Measurements from ENCODE around the gene REM2. TPM values are rescaled to one million over a fixed set of nuclear protein-coding genes. Genes with fewer than 3 reads are reported as not detected.

REM2 gene
- total RNA-seq, 1 experiment from 2014 or later = 0.18 TPM

- H3F3A ChIP-seq (ENCODE audit: low read length, unreplicated experiment) = no peaks in the 10 kb centered on the region
- H3K4me1 ChIP-seq (ENCODE audit: insufficient read depth, low read length) = peaks cover 14% of the 10 kb centered on the region; the same call in 1 of the 2 replicates
- no peak overlapping the region for H3K4me3 ChIP-seq (ENCODE audit: low read length)
- H3K79me2 ChIP-seq (ENCODE audit: low read length) = peaks cover 5% of the 10 kb centered on the region; the same call in 1 of the 2 replicates
- H2AFZ ChIP-seq (ENCODE audit: low read length) = no peak overlapping the region
- TF ChIP-seq EZH2phosphoT487 (IDR thresholded peaks at IDR 0.05; ENCODE audit: borderline replicate concordance, low read length) (no peak), CTCF (conservative IDR thresholded peaks at IDR 0.05; ENCODE audit: low read depth, low read length) (no peak)
- no peak overlapping the region for H3K9ac ChIP-seq (ENCODE audit: low read length)
- peaks cover 27% of the 10 kb centered on the region; the same call in 1 of the 2 replicates for H3K36me3 ChIP-seq (ENCODE audit: low read depth, low read length)
- DNase-seq (no peak), ATAC-seq (no peak)
- intact Hi-C loops (cut with micrococcal nuclease) = no loop called here
- ChIA-PET CTCF (no interaction called here), POLR2A (ENCODE audit: unreplicated experiment) (no interaction called here)
- H3K27me3 ChIP-seq (ENCODE audit: low read length) = no peaks in the 10 kb centered on the region
- no peaks in the 10 kb centered on the region for H3K9me3 ChIP-seq (ENCODE audit: low read length)
- BruUV-seq (replicated peaks) = no TSS peak
- H4K20me1 ChIP-seq (ENCODE audit: low read length) = no peaks in the 10 kb centered on the region
- H3K9me2 ChIP-seq (replicated peaks; ENCODE audit: low read length) = no peaks in the 10 kb centered on the region
- no peak overlapping the region for H3K4me2 ChIP-seq (ENCODE audit: low read length)
- H3K27ac ChIP-seq (ENCODE audit: low read length) = no peak overlapping the region
These were observed 4.5 kb upstream of the REM2 start for GRCh38 chr14:22878271-22879246.

GRCh38 chr14:22882064-22882463 lies 958 bp upstream of the REM2 start:
- POLR2A ChIA-PET (ENCODE audit: unreplicated experiment) = no interaction called here
- Histone ChIP-seq H3K36me3 (ENCODE audit: low read depth, low read length) (peaks cover 8% of the 10 kb centered on the region; the same call in 1 of the 2 replicates), H3K79me2 (ENCODE audit: low read length) (no peaks in the 10 kb centered on the region), H3K27ac (ENCODE audit: low read length) (no peak overlapping the region), H3K4me3 (ENCODE audit: low read length) (no peak overlapping the region), H2AFZ (ENCODE audit: low read length) (no peak overlapping the region), H3K9ac (ENCODE audit: low read length) (no peak overlapping the region), H3K4me2 (ENCODE audit: low read length) (no peak overlapping the region), H3K9me3 (ENCODE audit: low read length) (no peaks in the 10 kb centered on the region), H3F3A (ENCODE audit: low read length, unreplicated experiment) (no peaks in the 10 kb centered on the region), H3K4me1 (ENCODE audit: insufficient read depth, low read length) (peaks cover 17% of the 10 kb centered on the region; the same call in 1 of the 2 replicates), H4K20me1 (ENCODE audit: low read length) (no peaks in the 10 kb centered on the region), H3K9me2 (replicated peaks; ENCODE audit: low read length) (no peaks in the 10 kb centered on the region), H3K27me3 (ENCODE audit: low read length) (no peaks in the 10 kb centered on the region)
- ATAC-seq = 0 out of 2 replicates have a peak, but pooled peaks have one; percentile 1
- TF ChIP-seq EZH2 (IDR thresholded peaks at IDR 0.05; ENCODE audit: low read length, unreplicated experiment) (no peak), EZH2phosphoT487 (IDR thresholded peaks at IDR 0.05; ENCODE audit: borderline replicate concordance, low read length) (no peak), CTCF (conservative IDR thresholded peaks at IDR 0.05; ENCODE audit: low read depth, low read length) (no peak)
- intact Hi-C loops (cut with micrococcal nuclease) = no loop called here
- BruUV-seq (replicated peaks) = no TSS peak
- DNase-seq = no peak
- CTCF ChIA-PET = interaction anchor here (0.5 to 0.6 kb wide), 2 partner anchors 8 to 29 kb away, joined by 4 to 6 read pairs; no protein-coding TSS in a partner anchor
